HG03439 (cell line): Measurements from ENCODE around the gene RAPGEF6.
"Not testable (repeated sequence)": the region's sequence is repeated elsewhere in the genome, so short reads cannot be mapped to it uniquely, and the experiment has no call there.

Experiments
- ATAC-seq: cut with Tn5 transposase; IDR thresholded peaks from one replicate; pipeline ENCODE4 v1.9.1; 2021; ENCODE audit warnings: mild to moderate bottlenecking, moderate library complexity; ENCODE audit not compliant: unreplicated experiment

The RAPGEF6 gene

GRCh38 chr5:131459216-131459615 is 175.8 kb downstream of the RAPGEF6 start:
- ATAC-seq, result no peak

DNA sequence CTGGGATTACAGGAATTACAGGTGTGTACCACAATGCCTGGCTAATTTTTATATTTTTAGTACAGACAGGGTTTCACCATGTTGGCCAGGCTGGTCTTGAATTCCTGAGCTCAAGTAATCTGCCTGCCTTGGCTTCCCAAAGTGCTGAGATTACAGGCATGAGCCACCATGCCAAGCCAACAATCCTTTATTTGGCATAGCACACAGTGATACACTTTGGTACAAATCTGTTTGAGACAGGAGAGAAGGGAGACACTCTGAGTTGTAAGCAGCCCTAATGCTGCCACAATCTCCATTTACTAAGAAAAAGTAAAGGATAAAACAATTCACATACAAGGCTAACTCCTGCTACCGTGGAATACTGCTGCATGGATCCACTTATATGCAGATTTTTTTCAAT is 177.8 kb downstream of the RAPGEF6 start:
- ATAC-seq, result no peak

GRCh38 chr5:131450941-131451340 is 184.1 kb downstream of the RAPGEF6 start:
- no peak for ATAC-seq

DNA sequence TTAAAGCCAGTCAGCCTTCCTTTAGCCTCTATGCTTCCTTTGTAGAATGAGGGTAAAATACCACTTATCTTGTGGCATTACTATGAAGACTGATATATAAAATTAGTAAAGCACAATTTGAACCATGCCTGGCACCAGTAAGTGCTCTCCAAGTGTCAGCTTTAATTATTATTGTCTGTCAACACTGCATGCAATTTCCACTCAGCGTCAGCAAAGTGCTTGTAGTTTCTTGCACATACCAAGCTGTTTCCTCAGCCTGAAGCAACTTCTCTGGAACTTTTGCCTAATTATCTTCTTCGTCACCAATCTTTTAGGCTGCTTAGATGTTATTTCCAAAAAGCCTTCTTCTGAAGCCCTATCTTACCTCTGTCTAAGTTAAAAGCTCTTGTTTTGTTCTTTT is 193.8 kb downstream of the RAPGEF6 start:
- ATAC-seq, result no peak

GRCh38 chr5:131436081-131436480 is 198.9 kb downstream of the RAPGEF6 start:
- ATAC-seq, result no peak

- no peak for ATAC-seq
These were observed 201.9 kb downstream of the RAPGEF6 start for GRCh38 chr5:131433109-131433508.

DNA sequence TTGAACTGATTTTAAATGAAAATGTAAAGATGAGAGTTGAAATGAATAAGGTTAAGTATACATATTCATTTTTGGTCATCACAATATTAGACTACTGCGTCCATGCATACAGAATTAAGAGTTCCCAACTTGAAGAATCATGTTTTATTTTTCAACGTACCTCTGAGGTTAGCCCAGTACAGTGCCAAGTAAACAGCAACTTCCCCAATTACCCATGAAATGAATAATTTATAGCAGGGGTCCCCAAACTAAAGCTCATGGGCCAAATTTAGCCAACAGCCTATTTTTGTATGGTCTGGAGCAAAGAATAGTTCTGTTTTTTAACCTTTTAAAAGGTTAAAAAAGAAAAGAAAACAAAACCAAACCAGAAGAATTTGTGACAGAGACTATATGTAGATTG is 203.2 kb downstream of the RAPGEF6 start:
- no peak for ATAC-seq

GRCh38 chr5:131430794-131431193 is 204.2 kb downstream of the RAPGEF6 start:
- no peak for ATAC-seq

GRCh38 chr5:131426011-131426410 is 209.0 kb downstream of the RAPGEF6 start:
- no peak for ATAC-seq

GRCh38 chr5:131423056-131423455 is 212.0 kb downstream of the RAPGEF6 start:
- no peak for ATAC-seq

DNA sequence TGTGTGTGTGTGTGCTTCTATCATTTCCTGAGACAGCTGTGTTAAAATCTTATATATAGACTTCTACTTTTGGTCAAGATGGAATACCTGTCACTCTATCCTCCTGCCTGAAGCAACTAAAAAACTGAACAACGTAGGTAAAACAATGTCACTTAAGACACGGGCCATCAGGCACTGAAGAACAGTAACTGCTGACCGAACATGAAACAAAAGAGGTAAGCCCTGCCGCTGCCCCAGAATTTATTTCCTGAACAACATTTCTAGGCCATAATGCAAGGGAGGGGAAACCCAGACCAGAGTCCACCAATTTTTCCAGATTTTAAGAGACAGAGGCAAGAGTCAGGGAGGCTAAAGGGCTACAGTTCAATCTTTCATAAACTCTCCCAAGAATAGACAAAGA is 215.2 kb downstream of the RAPGEF6 start:
- no peak for ATAC-seq

DNA sequence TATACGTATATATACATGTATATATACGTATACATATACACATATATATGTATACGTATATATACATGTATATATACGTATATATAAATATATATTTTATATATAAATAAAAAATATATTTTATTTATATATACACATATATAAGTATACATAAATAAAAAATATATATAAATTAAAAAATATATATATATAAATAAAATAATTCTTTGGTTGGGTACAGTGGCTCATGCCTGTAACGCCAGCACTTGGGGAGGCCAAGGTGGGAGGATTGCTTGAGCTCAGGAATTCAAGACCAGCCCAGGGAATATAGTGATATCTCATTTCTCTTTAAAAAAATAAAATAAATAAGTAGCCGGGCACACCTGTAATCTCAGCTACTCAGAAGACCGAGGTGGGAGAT is 216.2 kb downstream of the RAPGEF6 start:
- no peak for ATAC-seq

DNA sequence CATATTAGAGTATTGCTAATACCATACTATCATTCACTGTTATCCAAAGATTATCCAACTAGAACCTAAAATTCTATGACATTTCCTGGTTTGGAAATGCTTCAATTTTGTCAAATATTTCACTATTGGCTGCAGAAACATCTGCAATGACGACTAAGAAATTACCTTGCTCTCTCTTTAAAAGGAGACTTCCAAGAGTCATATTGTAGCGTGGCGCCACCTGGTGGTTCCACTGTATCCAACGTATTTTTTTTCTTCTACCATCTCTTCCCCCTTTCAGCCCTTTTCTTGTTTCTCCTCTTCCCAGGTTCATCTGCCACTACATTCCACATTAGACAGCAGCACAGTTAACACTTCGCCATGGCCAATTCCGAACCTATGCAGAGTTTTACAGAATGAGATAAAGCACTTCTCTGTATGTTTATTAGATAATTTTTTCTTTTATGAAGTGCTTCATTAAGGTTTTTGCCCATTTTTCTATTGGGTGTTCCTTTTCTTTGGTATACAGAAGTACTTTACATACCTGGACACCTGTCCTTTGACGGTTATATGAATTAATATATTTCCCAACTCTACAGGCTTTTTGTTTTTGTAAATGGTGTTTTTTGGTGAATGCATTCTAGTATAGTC is 217.7 kb downstream of the RAPGEF6 start:
- peak; percentile 55 for ATAC-seq

GRCh38 chr5:131416729-131417128 is 218.3 kb downstream of the RAPGEF6 start:
- ATAC-seq, result peak; percentile 68

- ATAC-seq, result no peak
These were observed 221.1 kb downstream of the RAPGEF6 start for GRCh38 chr5:131413605-131414559.

DNA sequence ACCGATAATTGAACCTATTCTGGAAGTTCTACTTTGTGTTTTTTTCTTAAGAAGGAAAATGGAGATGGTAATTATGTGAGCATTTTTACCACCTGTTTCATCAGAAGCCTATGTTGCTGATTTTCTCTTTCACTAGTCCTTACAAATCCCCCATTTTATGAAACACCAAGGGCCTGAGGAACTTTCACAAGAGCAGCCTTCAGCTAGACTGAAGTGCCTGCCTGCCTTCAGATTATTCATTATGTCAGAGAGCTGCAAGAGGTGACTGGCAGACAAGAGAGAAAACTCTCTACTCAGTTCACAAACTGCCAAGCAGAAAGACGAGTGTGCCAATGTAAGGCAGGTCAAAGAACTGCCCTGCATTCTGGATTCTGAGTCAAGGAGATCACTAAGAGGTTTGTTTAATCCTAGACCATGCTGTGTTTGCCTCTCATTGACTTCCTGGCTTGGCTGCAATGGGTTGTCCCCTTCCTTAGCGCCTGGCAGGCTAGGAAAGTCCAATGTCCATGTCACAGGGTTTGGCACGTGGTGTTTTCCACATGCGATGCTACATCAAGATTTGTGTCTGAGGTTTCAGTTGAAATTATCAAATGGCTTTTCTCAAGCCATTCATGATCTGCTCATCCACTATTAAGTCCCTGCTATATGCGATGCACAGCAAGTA is 227.9 kb downstream of the RAPGEF6 start:
- no peak for ATAC-seq

DNA sequence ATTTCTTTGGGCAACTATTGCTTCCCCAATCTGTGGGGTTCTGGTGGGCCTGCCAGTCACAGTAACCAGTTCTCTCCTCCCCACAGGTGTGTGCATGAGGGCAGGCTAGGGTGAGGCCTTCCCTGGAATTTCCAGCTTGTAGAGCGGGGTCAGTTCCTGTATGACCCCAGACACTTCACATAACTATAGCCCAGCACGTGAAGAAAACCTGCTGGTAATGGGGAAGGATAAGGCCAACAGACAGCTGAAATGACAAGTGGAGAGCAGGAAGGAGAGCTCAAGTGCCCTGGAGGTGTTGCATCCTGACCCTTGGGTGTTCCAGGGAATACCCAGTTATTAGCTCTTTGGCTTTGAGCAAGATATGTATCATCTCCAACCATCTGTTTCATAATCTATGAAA is 229.0 kb downstream of the RAPGEF6 start:
- no peak for ATAC-seq

GRCh38 chr5:131405674-131406073 is 229.4 kb downstream of the RAPGEF6 start:
- no peak for ATAC-seq

DNA sequence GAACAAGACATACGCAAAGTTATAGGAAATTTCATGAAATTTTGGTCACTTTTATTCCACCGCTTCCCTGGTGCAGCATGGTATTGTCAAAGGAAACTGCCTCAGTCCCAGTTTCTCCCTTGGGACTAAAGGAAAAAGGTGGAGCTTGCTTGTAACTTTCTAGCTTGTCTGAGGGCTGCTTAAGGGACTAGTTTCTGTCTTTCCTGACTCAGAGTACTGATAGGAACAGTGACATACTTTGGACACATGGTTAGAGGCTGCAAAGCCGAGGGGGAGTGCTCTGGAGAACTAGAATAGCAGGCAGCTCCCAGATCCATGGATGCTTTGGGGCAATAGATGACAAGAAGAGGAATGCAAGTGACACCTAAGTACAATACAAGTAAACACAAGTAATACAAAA is 234.4 kb downstream of the RAPGEF6 start:
- ATAC-seq, result no peak

GRCh38 chr5:131399007-131399406 is 236.0 kb downstream of the RAPGEF6 start:
- ATAC-seq, result not testable (repeated sequence)

GRCh38 chr5:131396630-131397273 is 238.3 kb downstream of the RAPGEF6 start:
- ATAC-seq, result no peak
